CD4-positive, alpha-beta memory T cell (primary cell): Measurements from ENCODE around the gene RPGR. TPM values are rescaled to one million over a fixed set of nuclear protein-coding genes. Genes with fewer than 3 reads are reported as not detected.

Experiments
- CTCF ChIA-PET: fragments of 350-600 bp; sonication (Branson Sonifier 250); formaldehyde crosslinking; loops from one replicate; lab custom pipeline; 2021; ENCODE audit warnings: inconsistent platforms; ENCODE audit not compliant: partially characterized antibody; lab: Charles Lee
- POLR2A ChIA-PET: fragments of 350-600 bp; sonication (Branson Sonifier 250); formaldehyde crosslinking; loops from one replicate; lab custom pipeline; 2021; ENCODE audit not compliant: partially characterized antibody; lab: Charles Lee
- DNase-seq, 5 donors: peaks; one replicate each; pipeline versions ENCODE4 v3.0.0 to v3.0.0-alpha.2; 2020 to 2022; ENCODE audit warnings: mixed read lengths in 1 of 5
- H3K27ac ChIP-seq: one replicate; pipeline ENCODE4 v1.7.0; 2013; ENCODE audit warnings: low read depth, low read length
- H3K27me3 ChIP-seq: 2 replicates; pipeline ENCODE4 v1.7.0; 2013; ENCODE audit warnings: mild to moderate bottlenecking, low read length, moderate library complexity; ENCODE audit not compliant: insufficient read depth
- H3K36me3 ChIP-seq: 2 replicates; pipeline ENCODE4 v1.7.0; 2013; ENCODE audit warnings: mild to moderate bottlenecking, low read length, moderate library complexity; ENCODE audit not compliant: insufficient read depth
- H3K4me1 ChIP-seq: 2 replicates; pipeline ENCODE4 v1.7.0; 2013; ENCODE audit warnings: mild to moderate bottlenecking, low read length, moderate library complexity; ENCODE audit not compliant: insufficient read depth
- H3K4me3 ChIP-seq, 2 donors: one replicate each; pipeline ENCODE4 v1.7.0; 2013; ENCODE audit warnings: low read length in 2 of 2, mild to moderate bottlenecking in 1 of 2
- H3K9me3 ChIP-seq, 2 donors: one replicate each; pipeline ENCODE4 v1.7.0; 2013; ENCODE audit warnings: low read length in 2 of 2, control low read depth in 1 of 2; ENCODE audit not compliant: control insufficient read depth in 1 of 2
- H3K27ac Mint-ChIP-seq, 7 donors: one replicate each; pipeline ENCODE4 v1.8.0; 2020 to 2021; ENCODE audit warnings: mixed read lengths in 7 of 7, mild to moderate bottlenecking in 6 of 7, inconsistent platforms in 3 of 7, moderate library complexity in 3 of 7
- H3K27me3 Mint-ChIP-seq, 2 donors: one replicate each; pipeline ENCODE4 v1.8.0; 2020 to 2021; ENCODE audit warnings: mixed read lengths in 2 of 2
- H3K36me3 Mint-ChIP-seq, 2 donors: one replicate each; pipeline ENCODE4 v1.8.0; 2020 to 2021; ENCODE audit warnings: mixed read lengths in 2 of 2, inconsistent platforms in 1 of 2, mild to moderate bottlenecking in 1 of 2
- H3K4me1 Mint-ChIP-seq, 4 donors: one replicate each; pipeline ENCODE4 v1.8.0; 2020 to 2021; ENCODE audit warnings: mixed read lengths in 4 of 4, mild to moderate bottlenecking in 1 of 4
- H3K4me3 Mint-ChIP-seq, 8 donors: one replicate each; pipeline ENCODE4 v1.8.0; 2020 to 2021; ENCODE audit warnings: mixed read lengths in 8 of 8, mild to moderate bottlenecking in 7 of 8, moderate library complexity in 6 of 8, inconsistent platforms in 3 of 8
- H3K9me3 Mint-ChIP-seq, 8 donors: one replicate each; pipeline ENCODE4 v1.8.0; 2020 to 2021; ENCODE audit warnings: mixed read lengths in 8 of 8, mild to moderate bottlenecking in 5 of 8, inconsistent platforms in 3 of 8, moderate library complexity in 1 of 8
- intact Hi-C: fragments of 100-400 bp; cut with micrococcal nuclease; formaldehyde crosslinking; loops from one replicate; pipeline ENCODE4 v1.15.1; 2023
- polyA plus RNA-seq, 2 donors: library from polyadenylated mRNA; unstranded; fragments of 300-500 nt; fragmentation: Illumina TruSeq; gene quantifications; one replicate each; pipeline ENCODE4 v1.2.3, GENCODE V29; 2021
- total RNA-seq, 2 experiments: library from RNA; stranded (reverse); gene quantifications; one replicate each; pipeline ENCODE4 v1.2.3, GENCODE V29; 2021

The RPGR gene
- total and polyA plus RNA-seq, 4 experiments from 2014 or later, result 4.6 to 11.7 (median 8.7) TPM

DNA sequence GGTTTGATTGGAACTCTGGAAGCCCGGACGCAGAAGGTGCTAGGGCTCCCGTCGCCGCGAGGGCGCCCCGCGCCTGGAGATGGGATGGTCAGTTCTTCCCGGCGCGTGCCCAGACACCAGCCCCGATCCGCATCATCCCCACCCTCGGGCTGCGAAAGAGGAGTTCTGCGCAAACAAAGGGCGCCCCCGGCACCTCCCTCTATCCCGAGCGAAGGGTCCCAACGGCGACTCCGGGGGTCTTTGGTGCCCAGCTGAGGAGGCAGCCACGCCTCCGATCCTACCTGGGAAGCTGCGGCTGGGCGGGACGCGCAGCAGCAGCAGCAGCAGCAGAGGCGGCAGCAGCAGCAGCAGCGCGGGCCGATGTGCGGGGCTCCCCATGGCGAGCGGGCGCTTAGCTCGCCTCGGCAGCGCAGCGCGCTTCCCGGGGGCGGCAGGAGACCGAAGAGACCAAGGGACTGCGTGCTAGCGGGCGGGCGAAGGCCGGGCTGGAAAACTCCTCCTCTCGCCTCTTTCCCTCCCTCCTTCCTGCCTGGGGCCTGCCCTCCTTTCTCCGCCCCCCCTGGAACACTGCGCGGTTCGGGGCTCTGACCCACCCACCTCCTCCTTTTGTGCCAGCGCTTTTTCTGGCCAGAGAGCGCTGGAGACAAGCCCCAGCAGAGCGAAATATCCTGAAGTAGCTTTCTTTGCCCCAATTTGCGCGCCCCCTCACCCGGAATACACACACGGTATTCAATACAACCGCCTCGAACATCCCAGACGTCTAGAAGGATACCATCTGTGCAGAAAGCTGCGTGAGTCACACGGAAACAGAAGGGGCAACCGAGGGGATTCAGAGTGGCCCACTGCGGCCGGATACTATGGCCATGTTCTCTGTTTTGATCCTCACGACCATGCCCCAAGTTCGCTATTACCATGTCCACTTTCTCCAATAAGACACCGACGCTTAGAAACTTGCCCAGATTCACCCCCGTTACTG is 106.6 kb downstream of the RPGR start, which contains the start of gene SRPX:
SRPX (minus strand) TSS at position 457 of the 976 bp plus-strand sequence; CDS start at position 378, 79 bp downstream.
- H3K4me1 ChIP-seq, result no peaks in the 10 kb centered on the region
- H3K4me3 ChIP-seq, result no peak within 1 kb of the TSS
- no peaks in the 10 kb centered on the region for H3K9me3 ChIP-seq
- H3K36me3 ChIP-seq, result no peaks in the 10 kb centered on the region
- no peaks in the 10 kb centered on the region for H3K27me3 ChIP-seq
- Mint-ChIP-seq H3K4me3 (peak within 1 kb of the TSS; percentile 13 to 74 (median 60)), H3K27me3 (peaks cover 19 to 21% of the 10 kb centered on the region in 2 donors), H3K4me1 (peaks cover 2 to 8% (median 4%) of the 10 kb centered on the region in 4 donors), H3K36me3 (no peaks in the 10 kb centered on the region), H3K27ac (no peak within 1 kb of the TSS), H3K9me3 (peaks cover 0 to 1% (median 0%) of the 10 kb centered on the region in 8 donors)
- POLR2A ChIA-PET, result no interaction called here
- intact Hi-C loops, result no loop called here
- no peak for DNase-seq
- H3K27ac ChIP-seq, result no peak within 1 kb of the TSS
- CTCF ChIA-PET, result no interaction called here

DNA sequence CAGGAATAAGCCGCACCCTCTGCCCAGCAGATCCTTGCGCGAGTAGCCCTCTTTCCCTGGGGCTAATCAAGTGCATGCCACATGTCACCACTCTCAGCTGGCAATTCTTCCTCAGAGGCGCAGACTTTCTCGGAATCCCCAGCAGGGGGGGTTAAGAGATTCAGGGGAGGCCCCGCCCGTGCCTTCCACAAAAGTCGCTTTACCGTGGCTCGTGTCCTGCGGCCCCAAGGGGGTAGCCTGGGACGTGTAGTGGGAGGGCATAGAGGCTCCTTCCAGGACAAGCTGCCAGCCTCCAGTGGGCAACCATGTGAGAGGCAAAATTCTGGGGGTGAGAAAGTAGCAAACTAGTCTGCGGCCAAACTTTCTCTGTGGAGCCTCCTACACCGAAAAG is 107.3 kb downstream of the RPGR start:
- no peaks in the 10 kb centered on the region for H3K9me3 ChIP-seq
- H3K4me1 ChIP-seq, result no peaks in the 10 kb centered on the region
- peaks cover 2 to 8% (median 4%) of the 10 kb centered on the region in 4 donors for H3K4me1 Mint-ChIP-seq
- H3K4me3 Mint-ChIP-seq, result peak overlapping the region in 4 of 8 donors; percentile 9 to 30 (median 23)
- H3K27ac ChIP-seq, result no peak overlapping the region
- no peak overlapping the region for H3K27ac Mint-ChIP-seq
- peaks cover 19 to 21% of the 10 kb centered on the region in 2 donors for H3K27me3 Mint-ChIP-seq
- H3K4me3 ChIP-seq, result no peak overlapping the region
- ChIA-PET POLR2A (no interaction called here), CTCF (no interaction called here)
- DNase-seq, result no peak
- H3K27me3 ChIP-seq, result no peaks in the 10 kb centered on the region
- H3K36me3 ChIP-seq, result no peaks in the 10 kb centered on the region
- H3K36me3 Mint-ChIP-seq, result no peaks in the 10 kb centered on the region
- intact Hi-C loops, result no loop called here
- H3K9me3 Mint-ChIP-seq, result peaks cover 0 to 1% (median 0%) of the 10 kb centered on the region in 8 donors

Other genes with a start within 250 kb of the RPGR start
- gene SRPX, start 106.6 kb downstream of the RPGR start, total RNA-seq, result not detected
- under 1 TPM in 1 of 2 donors, not detected in 1; 0.21 TPM for gene SRPX, start 106.6 kb downstream of the RPGR start, polyA plus RNA-seq
- not detected for gene OTC, start 25.1 kb upstream of the RPGR start, total RNA-seq
- gene OTC, start 25.1 kb upstream of the RPGR start, polyA plus RNA-seq, result not detected
- under 1 TPM in 1 of 2 experiments, not detected in 1; 0.72 TPM for gene TSPAN7, start 234.0 kb upstream of the RPGR start, total RNA-seq
- gene TSPAN7, start 234.0 kb upstream of the RPGR start, polyA plus RNA-seq, result under 1 TPM; 0.47 to 0.92 TPM